Measurements from ENCODE around the gene AIFM2. TPM values are rescaled to one million over a fixed set of nuclear protein-coding genes. Genes with fewer than 3 reads are reported as not detected.

AIFM2 gene
- 1.9 and 2.5 TPM in 2 replicates for total RNA-seq

GRCh38 chr10:70132098-70133029 is at the start of gene AIFM2:
TSS of gene AIFM2 (minus strand) at chr10:70132825. CDS start at chr10:70124084, 8,741 bp downstream.

GRCh38 chr10:70146489-70147258 is 14.0 kb upstream of the AIFM2 start, which contains the start of gene TYSND1:
TSS of gene TYSND1 (minus strand) at chr10:70146700. CDS start at chr10:70146586, 114 bp downstream.

Other genes starting within 250 kb of the AIFM2 start
- 24.5 and 25.6 TPM in 2 replicates for gene MACROH2A2, start 80.0 kb downstream of the AIFM2 start, total RNA-seq
- 23.5 and 35.8 TPM in 2 replicates for gene TYSND1, start 13.9 kb upstream of the AIFM2 start, total RNA-seq
- 59.7 and 63.3 TPM in 2 replicates for gene SAR1A, start 37.7 kb upstream of the AIFM2 start, total RNA-seq
- gene PPA1, start 100.6 kb upstream of the AIFM2 start, total RNA-seq, result 229 and 237 TPM in 2 replicates
- not detected in 2 replicates for gene NPFFR1, start 151.2 kb upstream of the AIFM2 start, total RNA-seq
- gene LRRC20, start 249.8 kb upstream of the AIFM2 start, total RNA-seq, result 12.1 and 13.6 TPM in 2 replicates

All from hair follicular keratinocyte (primary cell).